HG02852 (cell line): ENCODE measurements around the gene C17orf100.
A peak's percentile ranks its signal among the peaks of the same experiment; 100 is the strongest.
"Not testable (repeated sequence)": the region's sequence is repeated elsewhere in the genome, so short reads cannot be mapped to it uniquely, and the experiment has no call there.

Source experiments
- ATAC-seq: cut with Tn5 transposase; IDR thresholded peaks from one replicate; pipeline ENCODE4 v1.9.1; 2021; ENCODE audit warnings: mild to moderate bottlenecking, moderate library complexity; ENCODE audit not compliant: unreplicated experiment

Gene C17orf100

GRCh38 chr17:6640536-6641246 lies 10.9 kb upstream of the C17orf100 start, which contains the start of the genes KIAA0753 and TXNDC17:
TSS of gene KIAA0753 (minus strand) at chr17:6640711. CDS start at chr17:6635103, 5,608 bp downstream.
TSS of gene TXNDC17 (plus strand) at chr17:6641060. CDS start at chr17:6641083, 23 bp downstream.
- ATAC-seq: peak; percentile 88

- no peak for ATAC-seq
These were observed 10.2 kb upstream of the C17orf100 start for GRCh38 chr17:6641247-6641863.

- ATAC-seq: no peak
These were observed 9.0 kb upstream of the C17orf100 start for GRCh38 chr17:6642592-6642991.

- ATAC-seq: no peak
These were observed 8.0 kb upstream of the C17orf100 start for GRCh38 chr17:6643451-6644125.

- no peak for ATAC-seq
These were observed 3.4 kb upstream of the C17orf100 start for GRCh38 chr17:6648181-6648580.

- ATAC-seq: peak; percentile 13
These were observed 424 bp downstream of the C17orf100 start for GRCh38 chr17:6651919-6652452.

- ATAC-seq: no peak
These were observed 3.5 kb downstream of the C17orf100 start for GRCh38 chr17:6654841-6655731.

- ATAC-seq: not testable (repeated sequence)
These were observed 4.3 kb downstream of the C17orf100 start for GRCh38 chr17:6655732-6656361.

GRCh38 chr17:6656797-6657632 lies 5.5 kb downstream of the C17orf100 start:
- ATAC-seq: not testable (repeated sequence)

- ATAC-seq: no peak
These were observed 6.2 kb downstream of the C17orf100 start for GRCh38 chr17:6657633-6658287.

- ATAC-seq: not testable (repeated sequence)
These were observed 6.8 kb downstream of the C17orf100 start for GRCh38 chr17:6658411-6658810.

GRCh38 chr17:6660101-6660500 lies 8.5 kb downstream of the C17orf100 start:
- no peak for ATAC-seq

- ATAC-seq: peak; percentile 76
These were observed 9.4 kb downstream of the C17orf100 start for GRCh38 chr17:6660805-6661463.

GRCh38 chr17:6661464-6661848 lies 9.9 kb downstream of the C17orf100 start:
- ATAC-seq: no peak

GRCh38 chr17:6663200-6663599 lies 11.6 kb downstream of the C17orf100 start:
- ATAC-seq: not testable (repeated sequence)

- ATAC-seq: no peak
These were observed 14.5 kb downstream of the C17orf100 start for GRCh38 chr17:6666077-6666521.

- no peak for ATAC-seq
These were observed 15.0 kb downstream of the C17orf100 start for GRCh38 chr17:6666557-6666956.

GRCh38 chr17:6667516-6667915 lies 16.0 kb downstream of the C17orf100 start:
- no peak for ATAC-seq
